Endothelial cell of umbilical vein (primary cell): ENCODE measurements around the gene KIF3B.

Experiments
- EZH2 ChIP-seq: IDR thresholded peaks from 2 replicates; pipeline ENCODE4 v1.6.1; 2012; ENCODE audit warnings: borderline replicate concordance, low read depth, mild to moderate bottlenecking, moderate library complexity, low read length, inconsistent platforms; ENCODE audit not compliant: severe bottlenecking
- POLR2A ChIP-seq: IDR thresholded peaks from 2 replicates; pipeline ENCODE4 v1.6.1; 2012; ENCODE audit warnings: low read depth, mild to moderate bottlenecking, control low read depth, low read length
- TF ChIP-seq, protein P1 (sequence below), 2 donors: IDR thresholded peaks; 1 replicate in 1 of 2; 2 replicates in 1 of 2; pipeline ENCODE4 v1.5.1; 2011; ENCODE audit warnings: low read length in 2 of 2, mild to moderate bottlenecking in 2 of 2, moderate library complexity in 2 of 2, control low read depth in 1 of 2, inconsistent platforms in 1 of 2, low read depth in 1 of 2; ENCODE audit not compliant: insufficient read depth in 1 of 2; ENCODE audit errors: extremely low read depth in 1 of 2
- TF ChIP-seq, protein P2 (sequence below): IDR thresholded peaks from 2 replicates; pipeline ENCODE4 v1.6.1; 2011; ENCODE audit not compliant: insufficient read depth, insufficient read length

DNA sequence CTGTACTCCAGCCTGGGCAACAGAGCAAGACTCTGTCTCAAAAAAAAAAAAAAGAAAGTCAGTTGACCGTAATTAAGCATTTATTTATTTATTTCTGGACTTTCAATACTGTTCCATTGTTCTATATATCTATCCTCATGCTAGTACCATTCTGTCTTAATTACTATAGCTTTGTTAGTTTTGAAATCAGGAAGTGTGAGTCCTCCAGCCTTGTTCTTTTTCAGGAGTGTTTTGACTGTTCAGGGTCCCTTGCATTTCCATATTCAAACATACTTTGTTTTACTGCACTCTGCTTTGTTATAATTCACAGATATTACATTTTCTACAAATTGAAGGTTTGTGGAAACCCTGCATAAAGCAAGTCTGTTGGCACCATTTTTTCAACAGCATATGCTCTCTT lies 43.9 kb downstream of the KIF3B start:
- TF ChIP-seq, protein P1, sequence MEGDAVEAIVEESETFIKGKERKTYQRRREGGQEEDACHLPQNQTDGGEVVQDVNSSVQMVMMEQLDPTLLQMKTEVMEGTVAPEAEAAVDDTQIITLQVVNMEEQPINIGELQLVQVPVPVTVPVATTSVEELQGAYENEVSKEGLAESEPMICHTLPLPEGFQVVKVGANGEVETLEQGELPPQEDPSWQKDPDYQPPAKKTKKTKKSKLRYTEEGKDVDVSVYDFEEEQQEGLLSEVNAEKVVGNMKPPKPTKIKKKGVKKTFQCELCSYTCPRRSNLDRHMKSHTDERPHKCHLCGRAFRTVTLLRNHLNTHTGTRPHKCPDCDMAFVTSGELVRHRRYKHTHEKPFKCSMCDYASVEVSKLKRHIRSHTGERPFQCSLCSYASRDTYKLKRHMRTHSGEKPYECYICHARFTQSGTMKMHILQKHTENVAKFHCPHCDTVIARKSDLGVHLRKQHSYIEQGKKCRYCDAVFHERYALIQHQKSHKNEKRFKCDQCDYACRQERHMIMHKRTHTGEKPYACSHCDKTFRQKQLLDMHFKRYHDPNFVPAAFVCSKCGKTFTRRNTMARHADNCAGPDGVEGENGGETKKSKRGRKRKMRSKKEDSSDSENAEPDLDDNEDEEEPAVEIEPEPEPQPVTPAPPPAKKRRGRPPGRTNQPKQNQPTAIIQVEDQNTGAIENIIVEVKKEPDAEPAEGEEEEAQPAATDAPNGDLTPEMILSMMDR (IDR thresholded peaks at IDR 0.05; ENCODE audit: extremely low read depth in 1 of 2, insufficient read depth in 1 of 2, low read depth in 1 of 2, low read length in 2 of 2) = no peak
- TF ChIP-seq POLR2A (no peak), EZH2 (no peak)
- TF ChIP-seq, protein P2, sequence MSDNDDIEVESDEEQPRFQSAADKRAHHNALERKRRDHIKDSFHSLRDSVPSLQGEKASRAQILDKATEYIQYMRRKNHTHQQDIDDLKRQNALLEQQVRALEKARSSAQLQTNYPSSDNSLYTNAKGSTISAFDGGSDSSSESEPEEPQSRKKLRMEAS = no peak
